ENCODE data around the gene RUSF1. TPM values are rescaled to one million over a fixed set of nuclear protein-coding genes. Genes with fewer than 3 reads are reported as not detected.

The RUSF1 gene
- total and polyA plus RNA-seq, 2 donors (not counting 1 experiment from before 2014, with no cell fraction given): 23.1 to 41.8 TPM

DNA sequence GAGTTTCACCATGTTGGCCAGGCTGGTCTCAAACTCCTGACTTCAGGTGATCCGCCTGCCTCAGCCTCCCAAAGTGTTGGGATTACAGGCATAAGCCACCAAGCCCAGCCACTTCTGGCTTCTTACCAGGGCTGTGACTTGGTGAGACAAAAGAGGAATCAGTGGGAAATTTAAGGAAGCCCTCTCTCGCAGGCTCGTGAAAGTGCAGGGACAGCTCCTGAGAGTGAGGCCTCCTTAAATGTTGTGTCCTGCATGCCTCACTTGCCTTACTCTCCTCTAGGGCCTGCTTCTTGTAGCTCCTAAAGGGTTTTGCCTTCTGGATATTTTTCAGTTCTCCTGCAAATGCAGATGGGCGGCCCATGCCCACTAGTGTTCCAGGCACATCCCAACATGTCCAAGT, 24.7 kb upstream of the RUSF1 start:
- H2AFZ ChIP-seq (ENCODE audit: low read length): no peak overlapping the region
- DNase-seq (ENCODE audit: low read depth in 2 of 2): no peak
- no peaks in the 10 kb centered on the region for H3K36me3 ChIP-seq (ENCODE audit: control insufficient read depth, insufficient read depth, low read length)
- H3K4me1 ChIP-seq (ENCODE audit: control insufficient read depth, extremely low read depth, insufficient read depth, low read length): no peaks in the 10 kb centered on the region
- no peak overlapping the region for H3K4me2 ChIP-seq (ENCODE audit: extremely low read depth, insufficient read depth, low read length)
- TF ChIP-seq EZH2 (IDR thresholded peaks at IDR 0.05; ENCODE audit: low read length, missing control alignments): no peak
- TF ChIP-seq, protein P1, sequence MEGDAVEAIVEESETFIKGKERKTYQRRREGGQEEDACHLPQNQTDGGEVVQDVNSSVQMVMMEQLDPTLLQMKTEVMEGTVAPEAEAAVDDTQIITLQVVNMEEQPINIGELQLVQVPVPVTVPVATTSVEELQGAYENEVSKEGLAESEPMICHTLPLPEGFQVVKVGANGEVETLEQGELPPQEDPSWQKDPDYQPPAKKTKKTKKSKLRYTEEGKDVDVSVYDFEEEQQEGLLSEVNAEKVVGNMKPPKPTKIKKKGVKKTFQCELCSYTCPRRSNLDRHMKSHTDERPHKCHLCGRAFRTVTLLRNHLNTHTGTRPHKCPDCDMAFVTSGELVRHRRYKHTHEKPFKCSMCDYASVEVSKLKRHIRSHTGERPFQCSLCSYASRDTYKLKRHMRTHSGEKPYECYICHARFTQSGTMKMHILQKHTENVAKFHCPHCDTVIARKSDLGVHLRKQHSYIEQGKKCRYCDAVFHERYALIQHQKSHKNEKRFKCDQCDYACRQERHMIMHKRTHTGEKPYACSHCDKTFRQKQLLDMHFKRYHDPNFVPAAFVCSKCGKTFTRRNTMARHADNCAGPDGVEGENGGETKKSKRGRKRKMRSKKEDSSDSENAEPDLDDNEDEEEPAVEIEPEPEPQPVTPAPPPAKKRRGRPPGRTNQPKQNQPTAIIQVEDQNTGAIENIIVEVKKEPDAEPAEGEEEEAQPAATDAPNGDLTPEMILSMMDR (conservative IDR thresholded peaks at IDR 0.05 in 1 of 2, IDR thresholded peaks at IDR 0.05 in 1 of 2; ENCODE audit: low read depth in 1 of 2, low read length in 2 of 2): no peak
- H4K20me1 ChIP-seq (ENCODE audit: control insufficient read depth, extremely low read depth, insufficient read depth, low read length): no peaks in the 10 kb centered on the region
- no peak overlapping the region for H3K4me3 ChIP-seq (replicated peaks in 1 of 4; ENCODE audit: control extremely low read depth in 1 of 4, insufficient read depth in 1 of 4, low read depth in 3 of 4, low read length in 4 of 4)
- H3K9ac ChIP-seq (ENCODE audit: insufficient read depth, low read length): no peak overlapping the region
- no peak overlapping the region for H3K27ac ChIP-seq (ENCODE audit: insufficient read depth, low read length)
- H3K79me2 ChIP-seq (ENCODE audit: control insufficient read depth, insufficient read depth, low read length): no peaks in the 10 kb centered on the region
- H3K9me3 ChIP-seq (ENCODE audit: control insufficient read depth, insufficient read depth, low read depth, low read length): no peaks in the 10 kb centered on the region
- H3K27me3 ChIP-seq (ENCODE audit: control insufficient read depth, insufficient read depth, low read length): peaks cover 8% of the 10 kb centered on the region

DNA sequence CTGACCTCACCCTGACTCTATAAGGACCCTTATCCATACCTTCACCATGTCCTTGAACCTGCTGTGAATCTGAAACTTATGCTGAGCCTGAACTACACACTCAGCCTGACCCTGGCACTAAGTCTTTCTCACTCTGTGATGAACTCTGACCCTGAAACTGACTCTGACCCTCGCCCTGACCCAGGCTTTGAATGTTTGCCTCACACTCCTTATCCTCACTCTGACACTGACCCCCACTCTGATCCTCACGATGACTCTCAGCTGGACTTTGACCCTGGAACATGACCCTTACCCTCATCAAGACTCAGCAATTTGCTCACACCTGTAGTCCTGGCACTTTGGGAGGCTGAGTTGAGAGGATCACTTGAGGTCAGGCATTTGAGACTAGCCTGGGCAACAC, 23.9 kb upstream of the RUSF1 start:
- no peak for DNase-seq (ENCODE audit: low read depth in 2 of 2)
- no peak overlapping the region for H3K4me3 ChIP-seq (replicated peaks in 1 of 4; ENCODE audit: control extremely low read depth in 1 of 4, insufficient read depth in 1 of 4, low read depth in 3 of 4, low read length in 4 of 4)
- H3K79me2 ChIP-seq (ENCODE audit: control insufficient read depth, insufficient read depth, low read length): no peaks in the 10 kb centered on the region
- H2AFZ ChIP-seq (ENCODE audit: low read length): no peak overlapping the region
- no peaks in the 10 kb centered on the region for H3K4me1 ChIP-seq (ENCODE audit: control insufficient read depth, extremely low read depth, insufficient read depth, low read length)
- TF ChIP-seq EZH2 (IDR thresholded peaks at IDR 0.05; ENCODE audit: low read length, missing control alignments): no peak
- TF ChIP-seq, protein P1 (conservative IDR thresholded peaks at IDR 0.05 in 1 of 2, IDR thresholded peaks at IDR 0.05 in 1 of 2; ENCODE audit: low read depth in 1 of 2, low read length in 2 of 2): no peak
- no peak overlapping the region for H3K9ac ChIP-seq (ENCODE audit: insufficient read depth, low read length)
- no peak overlapping the region for H3K4me2 ChIP-seq (ENCODE audit: extremely low read depth, insufficient read depth, low read length)
- no peaks in the 10 kb centered on the region for H3K36me3 ChIP-seq (ENCODE audit: control insufficient read depth, insufficient read depth, low read length)
- H3K27me3 ChIP-seq (ENCODE audit: control insufficient read depth, insufficient read depth, low read length): peaks cover 8% of the 10 kb centered on the region
- H4K20me1 ChIP-seq (ENCODE audit: control insufficient read depth, extremely low read depth, insufficient read depth, low read length): no peaks in the 10 kb centered on the region
- no peaks in the 10 kb centered on the region for H3K9me3 ChIP-seq (ENCODE audit: control insufficient read depth, insufficient read depth, low read depth, low read length)
- H3K27ac ChIP-seq (ENCODE audit: insufficient read depth, low read length): no peak overlapping the region

DNA sequence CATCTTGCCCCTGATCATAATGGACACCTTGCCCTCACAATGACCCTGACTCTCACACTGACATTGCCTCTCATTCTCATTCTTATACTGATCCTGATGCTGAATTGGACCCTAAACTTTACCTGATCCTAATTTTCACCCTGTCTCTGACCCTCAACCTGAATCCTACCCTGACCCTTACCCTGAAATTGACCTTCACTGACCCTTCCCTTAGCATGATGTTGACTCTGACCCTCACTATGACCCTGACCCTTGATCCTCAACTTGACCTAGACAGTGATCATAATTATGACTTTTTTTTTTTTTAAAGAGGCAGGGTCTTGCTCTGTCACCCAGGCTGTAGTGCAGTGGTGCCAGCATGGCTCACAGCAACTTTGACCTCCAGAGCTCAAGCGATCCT, 22.9 kb upstream of the RUSF1 start:
- Histone ChIP-seq H3K79me2 (ENCODE audit: control insufficient read depth, insufficient read depth, low read length) (no peaks in the 10 kb centered on the region), H3K36me3 (ENCODE audit: control insufficient read depth, insufficient read depth, low read length) (no peaks in the 10 kb centered on the region), H2AFZ (ENCODE audit: low read length) (no peak overlapping the region), H3K27me3 (ENCODE audit: control insufficient read depth, insufficient read depth, low read length) (peaks cover 8% of the 10 kb centered on the region), H3K4me1 (ENCODE audit: control insufficient read depth, extremely low read depth, insufficient read depth, low read length) (no peaks in the 10 kb centered on the region), H3K9ac (ENCODE audit: insufficient read depth, low read length) (no peak overlapping the region), H3K9me3 (ENCODE audit: control insufficient read depth, insufficient read depth, low read depth, low read length) (no peaks in the 10 kb centered on the region), H4K20me1 (ENCODE audit: control insufficient read depth, extremely low read depth, insufficient read depth, low read length) (no peaks in the 10 kb centered on the region), H3K4me3 (replicated peaks in 1 of 4; ENCODE audit: control extremely low read depth in 1 of 4, insufficient read depth in 1 of 4, low read depth in 3 of 4, low read length in 4 of 4) (no peak overlapping the region), H3K4me2 (ENCODE audit: extremely low read depth, insufficient read depth, low read length) (no peak overlapping the region), H3K27ac (ENCODE audit: insufficient read depth, low read length) (no peak overlapping the region)
- no peak for TF ChIP-seq EZH2 (IDR thresholded peaks at IDR 0.05; ENCODE audit: low read length, missing control alignments)
- TF ChIP-seq, protein P1 (conservative IDR thresholded peaks at IDR 0.05 in 1 of 2, IDR thresholded peaks at IDR 0.05 in 1 of 2; ENCODE audit: low read depth in 1 of 2, low read length in 2 of 2): no peak
- no peak for DNase-seq (ENCODE audit: low read depth in 2 of 2)
